ENCODE measurements around the gene VARS2. TPM values are rescaled to one million over a fixed set of nuclear protein-coding genes. Genes with fewer than 3 reads are reported as not detected.

VARS2 gene
- total and polyA plus RNA-seq, 4 donors, result 9.4 to 23.3 (median 16.3) TPM

DNA sequence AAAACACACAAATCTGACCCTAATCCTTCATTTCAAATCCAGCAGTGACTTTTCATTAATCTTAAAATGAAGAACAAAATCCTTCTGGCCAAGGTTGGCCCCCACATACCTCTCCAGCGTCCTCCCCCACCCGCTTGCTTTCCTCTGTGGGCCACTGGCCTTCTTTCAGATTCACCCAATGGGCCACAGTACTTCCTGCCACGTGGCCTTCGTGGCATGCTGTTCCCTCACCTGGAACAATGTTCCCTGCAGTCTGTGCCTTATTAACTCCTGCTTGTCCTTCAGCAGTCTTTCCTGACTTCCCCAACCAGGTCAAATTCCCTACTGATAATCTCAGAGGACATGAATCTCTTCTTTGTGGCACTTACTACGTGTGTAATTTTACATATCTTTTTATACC is 11.3 kb upstream of the VARS2 start:
- Histone ChIP-seq H3K9ac (ENCODE audit: low read depth in 1 of 2, low read length in 2 of 2) (no peak overlapping the region), H3K36me3 (ENCODE audit: control insufficient read depth in 4 of 4, insufficient read depth in 3 of 4, low read depth in 1 of 4, low read length in 3 of 4) (peaks cover 0 to 8% (median 0%) of the 10 kb centered on the region in 4 donors), H3K4me1 (ENCODE audit: control insufficient read depth in 4 of 4, insufficient read depth in 4 of 4, low read length in 3 of 4) (peaks cover 0 to 6% (median 0%) of the 10 kb centered on the region in 4 donors), H3K9me3 (ENCODE audit: control insufficient read depth in 4 of 4, low read length in 3 of 4) (no peaks in the 10 kb centered on the region), H3K27ac (ENCODE audit: low read depth in 1 of 2, low read length in 2 of 2) (no peak overlapping the region), H3K27me3 (ENCODE audit: control insufficient read depth in 4 of 4, insufficient read depth in 4 of 4, low read length in 3 of 4) (no peaks in the 10 kb centered on the region), H3K4me3 (ENCODE audit: low read depth in 1 of 3, low read length in 3 of 3) (no peak overlapping the region)
- TF ChIP-seq, protein P1, sequence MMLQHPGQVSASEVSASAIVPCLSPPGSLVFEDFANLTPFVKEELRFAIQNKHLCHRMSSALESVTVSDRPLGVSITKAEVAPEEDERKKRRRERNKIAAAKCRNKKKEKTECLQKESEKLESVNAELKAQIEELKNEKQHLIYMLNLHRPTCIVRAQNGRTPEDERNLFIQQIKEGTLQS (IDR thresholded peaks at IDR 0.05), result no peak
- TF ChIP-seq TAF1 (conservative IDR thresholded peaks at IDR 0.05) (no peak), EGR1 (IDR thresholded peaks at IDR 0.05; ENCODE audit: low read depth in 2 of 2) (no peak), FOXA2 (IDR thresholded peaks at IDR 0.05) (no peak), REST (IDR thresholded peaks at IDR 0.05) (no peak), RAD21 (IDR thresholded peaks at IDR 0.05) (no peak), FOXA1 (IDR thresholded peaks at IDR 0.05) (no peak), JUND (IDR thresholded peaks at IDR 0.05) (no peak), HNF4A (conservative IDR thresholded peaks at IDR 0.05) (no peak), SP1 (IDR thresholded peaks at IDR 0.05) (no peak), NR2F2 (IDR thresholded peaks at IDR 0.05) (no peak), HNF4G (IDR thresholded peaks at IDR 0.05) (no peak)
- TF ChIP-seq, protein P2, sequence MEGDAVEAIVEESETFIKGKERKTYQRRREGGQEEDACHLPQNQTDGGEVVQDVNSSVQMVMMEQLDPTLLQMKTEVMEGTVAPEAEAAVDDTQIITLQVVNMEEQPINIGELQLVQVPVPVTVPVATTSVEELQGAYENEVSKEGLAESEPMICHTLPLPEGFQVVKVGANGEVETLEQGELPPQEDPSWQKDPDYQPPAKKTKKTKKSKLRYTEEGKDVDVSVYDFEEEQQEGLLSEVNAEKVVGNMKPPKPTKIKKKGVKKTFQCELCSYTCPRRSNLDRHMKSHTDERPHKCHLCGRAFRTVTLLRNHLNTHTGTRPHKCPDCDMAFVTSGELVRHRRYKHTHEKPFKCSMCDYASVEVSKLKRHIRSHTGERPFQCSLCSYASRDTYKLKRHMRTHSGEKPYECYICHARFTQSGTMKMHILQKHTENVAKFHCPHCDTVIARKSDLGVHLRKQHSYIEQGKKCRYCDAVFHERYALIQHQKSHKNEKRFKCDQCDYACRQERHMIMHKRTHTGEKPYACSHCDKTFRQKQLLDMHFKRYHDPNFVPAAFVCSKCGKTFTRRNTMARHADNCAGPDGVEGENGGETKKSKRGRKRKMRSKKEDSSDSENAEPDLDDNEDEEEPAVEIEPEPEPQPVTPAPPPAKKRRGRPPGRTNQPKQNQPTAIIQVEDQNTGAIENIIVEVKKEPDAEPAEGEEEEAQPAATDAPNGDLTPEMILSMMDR (IDR thresholded peaks at IDR 0.05; ENCODE audit: low read depth, low read length, missing input control), result no peak
- TF ChIP-seq, protein P3, sequence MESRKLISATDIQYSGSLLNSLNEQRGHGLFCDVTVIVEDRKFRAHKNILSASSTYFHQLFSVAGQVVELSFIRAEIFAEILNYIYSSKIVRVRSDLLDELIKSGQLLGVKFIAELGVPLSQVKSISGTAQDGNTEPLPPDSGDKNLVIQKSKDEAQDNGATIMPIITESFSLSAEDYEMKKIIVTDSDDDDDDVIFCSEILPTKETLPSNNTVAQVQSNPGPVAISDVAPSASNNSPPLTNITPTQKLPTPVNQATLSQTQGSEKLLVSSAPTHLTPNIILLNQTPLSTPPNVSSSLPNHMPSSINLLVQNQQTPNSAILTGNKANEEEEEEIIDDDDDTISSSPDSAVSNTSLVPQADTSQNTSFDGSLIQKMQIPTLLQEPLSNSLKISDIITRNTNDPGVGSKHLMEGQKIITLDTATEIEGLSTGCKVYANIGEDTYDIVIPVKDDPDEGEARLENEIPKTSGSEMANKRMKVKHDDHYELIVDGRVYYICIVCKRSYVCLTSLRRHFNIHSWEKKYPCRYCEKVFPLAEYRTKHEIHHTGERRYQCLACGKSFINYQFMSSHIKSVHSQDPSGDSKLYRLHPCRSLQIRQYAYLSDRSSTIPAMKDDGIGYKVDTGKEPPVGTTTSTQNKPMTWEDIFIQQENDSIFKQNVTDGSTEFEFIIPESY (IDR thresholded peaks at IDR 0.05), result no peak
- WGBS, result 50% methylated on average over 5 of the region's 5 CpGs
- DNase-seq (ENCODE audit: low spot score), result no peak

DNA sequence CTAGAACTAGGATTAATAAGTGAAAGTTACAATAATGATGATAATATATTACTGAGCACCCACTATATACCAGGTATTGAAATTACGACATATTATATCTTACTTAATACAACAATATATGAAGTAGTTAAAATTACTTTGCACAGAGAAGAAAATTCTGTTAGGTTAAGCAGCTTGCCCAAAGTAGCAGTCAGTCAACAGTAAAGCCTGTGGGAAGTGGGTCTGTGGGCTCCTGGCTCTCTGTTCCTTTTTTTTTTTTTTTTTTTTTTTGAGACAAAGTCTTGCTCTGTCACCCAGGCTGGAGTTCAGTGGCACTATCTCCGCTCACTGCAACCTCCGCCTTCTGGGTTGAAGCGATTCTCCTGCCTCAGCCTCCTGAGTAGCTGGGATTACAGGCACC is 10.8 kb upstream of the VARS2 start:
- Histone ChIP-seq H3K9me3 (ENCODE audit: control insufficient read depth in 4 of 4, low read length in 3 of 4) (no peaks in the 10 kb centered on the region), H3K27me3 (ENCODE audit: control insufficient read depth in 4 of 4, insufficient read depth in 4 of 4, low read length in 3 of 4) (no peaks in the 10 kb centered on the region), H3K4me3 (ENCODE audit: low read depth in 1 of 3, low read length in 3 of 3) (no peak overlapping the region), H3K4me1 (ENCODE audit: control insufficient read depth in 4 of 4, insufficient read depth in 4 of 4, low read length in 3 of 4) (peaks cover 0 to 6% (median under 1%) of the 10 kb centered on the region in 4 donors), H3K9ac (ENCODE audit: low read depth in 1 of 2, low read length in 2 of 2) (no peak overlapping the region), H3K27ac (ENCODE audit: low read depth in 1 of 2, low read length in 2 of 2) (no peak overlapping the region), H3K36me3 (ENCODE audit: control insufficient read depth in 4 of 4, insufficient read depth in 3 of 4, low read depth in 1 of 4, low read length in 3 of 4) (peaks cover 0 to 5% (median 0%) of the 10 kb centered on the region in 4 donors)
- WGBS, result 89% methylated on average over 4 of the region's 4 CpGs
- DNase-seq (ENCODE audit: low spot score), result no peak
- TF ChIP-seq TAF1 (conservative IDR thresholded peaks at IDR 0.05) (no peak), HNF4G (IDR thresholded peaks at IDR 0.05) (no peak), JUND (IDR thresholded peaks at IDR 0.05) (no peak), GABPA (IDR thresholded peaks at IDR 0.05 in 1 of 2, conservative IDR thresholded peaks at IDR 0.05 in 1 of 2) (no peak), YY1 (IDR thresholded peaks at IDR 0.05) (no peak), RXRA (IDR thresholded peaks at IDR 0.05) (no peak), EGR1 (IDR thresholded peaks at IDR 0.05; ENCODE audit: low read depth in 2 of 2) (no peak), RAD21 (IDR thresholded peaks at IDR 0.05) (no peak), FOXA2 (IDR thresholded peaks at IDR 0.05) (no peak), FOXA1 (IDR thresholded peaks at IDR 0.05) (no peak), MAX (IDR thresholded peaks at IDR 0.05) (no peak), SP1 (IDR thresholded peaks at IDR 0.05) (no peak), HNF4A (conservative IDR thresholded peaks at IDR 0.05) (no peak)
- TF ChIP-seq, protein P3 (IDR thresholded peaks at IDR 0.05), result no peak
- TF ChIP-seq, protein P1 (IDR thresholded peaks at IDR 0.05), result no peak
- TF ChIP-seq, protein P2 (IDR thresholded peaks at IDR 0.05; ENCODE audit: low read depth, low read length, missing input control), result no peak
